Left cardiac atrium (tissue), 4 donors: ENCODE measurements around the gene MEFV. TPM values are rescaled to one million over a fixed set of nuclear protein-coding genes. Genes with fewer than 3 reads are reported as not detected.
A peak's percentile ranks its signal among the peaks of the same experiment; 100 is the strongest.
"Not testable (repeated sequence)": the region's sequence is repeated elsewhere in the genome, so short reads cannot be mapped to it uniquely, and the experiment has no call there.

Experiments
- ATAC-seq, 2 donors: fragments of 200-7000 bp; cut with Tn5 transposase; one replicate each; pipeline ENCODE4 v1.9.1; 2020; ENCODE audit warnings: mild to moderate bottlenecking in 2 of 2, moderate library complexity in 2 of 2
- DNase-seq: peaks from one replicate; pipeline ENCODE4 v3.0.0-alpha.2; 2020
- intact Hi-C, 2 donors: fragments of 100-400 bp; cut with DNase I; formaldehyde crosslinking; loops; one replicate each; pipeline versions ENCODE4 v1.14.1 to v1.15.1; 2022 to 2023
- long read RNA-seq: library from polyadenylated mRNA; unstranded; transcript quantifications from one replicate; pipeline ENCODE4 v2.0.0, GENCODE V29; 2021
- total RNA-seq, 2 donors: library from RNA; stranded (reverse); fragmentation: NEBNext Ultra II Directional; extraction: Animal tissue kit (Norgen Biotek cat#: 25700); gene quantifications; one replicate each; pipeline ENCODE4 v1.2.1, GENCODE V29; 2021
- donor health status: DM: no; HTN: yes; CAD: no.
- donor health status: DM: no; HTN: yes; CAD: no; lungs with severe emphysema.
- donor health status: DM: yes; HTN: yes; CAD: no.
- donor health status: Dilated cardiomyopathy.

The MEFV gene
- total RNA-seq: 1 to 10 TPM; 1.8 to 1.9 TPM
- long read RNA-seq: 0 reads

GRCh38 chr16:3256146-3256865, at the start of gene MEFV:
Gene MEFV (minus strand): TSS chr16:3256633. CDS start chr16:3256587, 46 bp downstream.
- intact Hi-C loops: no loop called here
- DNase-seq (no peak), ATAC-seq (peak in 1 of 2 donors; percentile 60)

- intact Hi-C loops: no loop called here
- DNase-seq: no peak
- no peak for ATAC-seq
Measured at GRCh38 chr16:3306078-3306477, 49.6 kb upstream of the MEFV start.

GRCh38 chr16:3305109-3306068, 49.0 kb upstream of the MEFV start, which contains the start of the genes TIGD7 and ZNF75A:
Gene TIGD7 (minus strand): TSS chr16:3305430. CDS start chr16:3300614, 4,816 bp downstream.
Gene ZNF75A (plus strand): TSS chr16:3305497. CDS start chr16:3308429, 2,932 bp downstream.
- peak; percentile 92 for DNase-seq
- peak; percentile 98 to 100 for ATAC-seq
- intact Hi-C loops: no loop called here

- intact Hi-C loops: no loop called here
- DNase-seq: no peak
- no peak for ATAC-seq
Measured at GRCh38 chr16:3304370-3304769, 47.9 kb upstream of the MEFV start.

- ATAC-seq (peak in 1 of 2 donors; percentile 18), DNase-seq (no peak)
- intact Hi-C loops: no loop called here
Measured at GRCh38 chr16:3295783-3296182, 39.4 kb upstream of the MEFV start.

GRCh38 chr16:3295209-3295608, 38.8 kb upstream of the MEFV start:
- DNase-seq (no peak), ATAC-seq (peak in 1 of 2 donors; percentile 55)
- intact Hi-C loops: no loop called here

- no peak for ATAC-seq
- no peak for DNase-seq
- intact Hi-C loops: no loop called here
Measured at GRCh38 chr16:3292604-3293003, 36.2 kb upstream of the MEFV start.

GRCh38 chr16:3289998-3290673, 33.7 kb upstream of the MEFV start:
- DNase-seq: no peak
- intact Hi-C loops: no loop called here
- ATAC-seq: no peak

GRCh38 chr16:3285131-3285530, 28.7 kb upstream of the MEFV start:
- no peak for ATAC-seq
- DNase-seq: no peak
- intact Hi-C loops: no loop called here

- intact Hi-C loops: no loop called here
- ATAC-seq: no peak
- DNase-seq: peak; percentile 42
Measured at GRCh38 chr16:3283543-3284447, 27.4 kb upstream of the MEFV start.

GRCh38 chr16:3282730-3283542, 26.5 kb upstream of the MEFV start, which contains the start of gene ZNF263:
Gene ZNF263 (plus strand): TSS chr16:3283491. CDS start chr16:3283819, 328 bp downstream.
- ATAC-seq (peak; percentile 95 to 97), DNase-seq (peak; percentile 96)
- intact Hi-C loops: no loop called here

GRCh38 chr16:3282103-3282729, 25.8 kb upstream of the MEFV start:
- no peak for DNase-seq
- intact Hi-C loops: no loop called here
- ATAC-seq: peak; percentile 32 to 61

GRCh38 chr16:3281222-3281820, 24.9 kb upstream of the MEFV start:
- intact Hi-C loops: no loop called here
- ATAC-seq: no peak
- DNase-seq: no peak

- intact Hi-C loops: no loop called here
- ATAC-seq: no peak
- no peak for DNase-seq
Measured at GRCh38 chr16:3276679-3277078, 20.2 kb upstream of the MEFV start.

- ATAC-seq: no peak
- intact Hi-C loops: no loop called here
- no peak for DNase-seq
Measured at GRCh38 chr16:3274947-3275346, 18.5 kb upstream of the MEFV start.

- no peak for ATAC-seq
- intact Hi-C loops: no loop called here
- no peak for DNase-seq
Measured at GRCh38 chr16:3274490-3274889, 18.1 kb upstream of the MEFV start.

- intact Hi-C loops, ATAC-seq, DNase-seq: not testable (repeated sequence)
Measured at GRCh38 chr16:3271281-3271680, 14.8 kb upstream of the MEFV start.
